Stimulated activated CD8-positive, alpha-beta memory T cell treated with anti-CD3 and anti-CD28 coated beads, Interleukin-12 subunit alpha, Interleukin-12 subunit beta, amount 100 ng/mL, for 4 hours (primary cell): ENCODE data around the gene PRR20C.
"Not testable (repeated sequence)": the region's sequence is repeated elsewhere in the genome, so short reads cannot be mapped to it uniquely, and the experiment has no call there.

ENCODE experiments used
- DNase-seq: peaks from one replicate; pipeline ENCODE4 v3.0.0-alpha.2; 2020; ENCODE audit warnings: low read depth

The PRR20C gene

GRCh38 chr13:57153761-57154160 lies at the start of gene PRR20C:
Gene PRR20C (plus strand): TSS chr13:57154061. CDS start chr13:57154448, 387 bp downstream.
- not testable (repeated sequence) for DNase-seq

DNA sequence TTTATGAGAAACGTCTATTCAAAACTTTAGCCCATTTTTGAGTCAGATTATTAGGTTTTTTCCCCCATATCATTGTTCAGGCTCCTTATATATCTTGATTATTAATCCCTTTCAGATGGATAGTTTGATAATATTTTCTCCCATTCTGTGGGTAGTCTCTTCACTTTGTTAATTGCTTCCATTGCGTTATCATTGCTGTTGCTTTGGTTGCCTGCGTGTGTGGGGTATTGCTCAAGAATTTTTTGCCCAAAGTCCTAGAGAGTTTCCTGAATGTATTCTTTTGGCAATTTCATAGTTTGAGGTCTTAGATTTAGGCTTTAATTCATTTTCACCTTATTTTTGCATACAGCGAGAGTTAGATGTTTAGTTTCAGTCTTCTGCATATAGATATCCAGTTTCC lies 38.9 kb upstream of the PRR20C start:
- no peak for DNase-seq

DNA sequence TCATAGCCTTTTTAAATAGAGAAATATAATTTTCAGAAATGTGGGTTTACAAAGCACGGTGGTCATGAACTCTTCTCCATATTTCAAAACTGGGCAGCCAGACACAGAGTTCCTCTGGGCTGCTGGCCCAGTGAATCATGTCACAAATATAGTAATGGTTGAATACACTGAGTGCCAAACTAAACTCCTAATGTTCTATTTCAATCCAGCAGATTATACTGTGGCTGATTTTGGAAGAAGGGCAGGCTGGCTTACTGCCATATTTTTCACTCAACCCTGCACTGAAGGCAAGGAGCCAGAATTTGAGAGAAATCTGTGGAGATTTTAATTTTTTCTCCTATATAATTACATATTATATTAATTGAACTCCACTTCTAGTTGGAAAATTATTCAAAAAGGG lies 30.2 kb upstream of the PRR20C start:
- no peak for DNase-seq

GRCh38 chr13:57128909-57129308 lies 25.0 kb upstream of the PRR20C start:
- no peak for DNase-seq

DNA sequence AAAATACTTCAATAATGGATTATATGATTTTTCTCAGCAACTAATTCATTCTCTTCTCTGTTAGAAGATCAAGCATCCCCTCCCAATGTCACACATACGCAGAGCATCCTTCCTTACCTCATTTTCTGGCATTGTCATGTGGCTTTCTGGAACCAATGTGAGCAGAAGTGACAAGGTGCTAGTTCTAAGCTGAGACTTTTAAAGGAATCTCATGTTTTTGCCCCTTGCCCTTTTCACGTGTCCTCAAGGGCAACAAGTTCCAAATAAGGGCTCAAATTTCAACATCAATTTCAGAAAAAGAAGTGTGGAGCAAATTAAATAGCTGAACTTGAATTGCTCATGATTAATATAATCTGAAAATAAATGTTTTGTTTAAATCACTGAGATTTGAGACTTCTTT lies 17.8 kb upstream of the PRR20C start:
- DNase-seq, result no peak

DNA sequence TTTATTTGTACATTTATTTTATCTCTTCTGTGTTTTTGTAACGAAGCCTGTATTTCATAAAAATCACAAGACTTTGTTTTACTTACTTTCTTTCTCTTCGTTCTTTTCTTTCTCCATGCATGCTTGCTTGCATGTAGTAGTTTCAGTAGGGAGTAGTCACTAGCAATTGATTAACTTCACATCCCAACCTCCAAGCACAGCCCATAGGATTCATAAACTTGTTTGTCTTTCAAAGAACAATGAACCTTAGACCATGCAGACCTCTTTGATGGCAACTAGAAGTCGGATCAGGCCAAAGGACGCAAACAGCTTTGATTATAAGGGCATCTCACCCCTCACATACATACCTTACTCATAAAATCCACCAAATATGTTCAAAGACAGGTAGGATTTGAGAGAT lies 16.3 kb upstream of the PRR20C start:
- no peak for DNase-seq

DNA sequence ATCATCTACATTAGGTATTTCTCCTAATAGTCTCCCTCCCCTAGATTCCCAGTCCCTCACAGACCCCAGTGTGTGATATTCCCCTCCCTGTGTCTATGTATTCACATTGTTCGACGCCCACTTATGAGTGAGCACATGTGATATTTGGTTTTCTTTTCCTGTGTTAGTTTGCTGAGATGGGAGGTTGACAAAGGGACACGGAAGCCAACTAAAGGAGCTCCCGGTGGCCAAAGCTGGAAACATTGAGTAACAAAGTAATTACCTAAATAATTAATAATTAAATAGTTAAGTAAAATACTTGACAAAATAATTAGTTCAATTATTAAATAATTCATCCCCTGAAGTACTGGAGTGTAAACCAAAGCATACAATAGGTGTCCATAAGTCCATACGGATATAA lies 14.9 kb upstream of the PRR20C start:
- no peak for DNase-seq

- not testable (repeated sequence) for DNase-seq
Observed at GRCh38 chr13:57139781-57140180, 14.1 kb upstream of the PRR20C start.

DNA sequence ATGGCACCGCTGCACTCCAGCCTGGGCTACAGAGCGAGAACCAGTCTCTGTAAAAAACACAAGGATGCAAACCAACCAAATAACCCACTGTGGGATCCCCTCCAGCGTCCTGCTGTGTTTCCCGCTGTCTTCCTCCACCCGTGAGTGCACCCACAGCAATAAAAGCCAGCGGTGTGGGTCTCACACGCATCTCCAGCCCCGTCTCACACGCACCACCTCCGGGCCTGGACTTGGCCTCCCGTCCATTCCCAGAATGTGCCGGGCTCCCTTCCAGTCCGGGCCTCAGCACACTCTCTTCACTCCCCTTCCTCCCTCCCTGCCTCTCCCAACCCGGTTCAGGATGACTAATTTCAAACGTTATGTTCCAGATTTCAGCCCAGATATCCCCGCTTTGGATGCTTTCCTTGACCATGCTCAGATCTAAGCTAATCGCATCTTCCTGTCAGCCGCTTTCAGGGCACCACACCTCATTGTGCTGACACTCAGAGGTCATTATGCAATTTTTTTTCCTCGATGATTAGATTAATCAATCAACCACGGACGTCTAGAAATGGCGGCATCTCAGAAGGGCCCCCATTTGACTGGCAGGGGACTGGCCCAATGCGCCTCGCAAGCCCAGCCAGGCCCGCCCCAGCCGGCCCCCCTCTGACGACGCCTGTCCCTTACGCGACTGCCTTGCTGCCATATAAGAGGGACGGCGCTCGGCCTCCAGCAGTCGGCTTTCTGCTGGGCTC lies 13.5 kb upstream of the PRR20C start, which contains the start of gene PRR20A:
TSS of gene PRR20A (plus strand) at position 684 of the 734 bp plus-strand sequence. CDS start 387 bp downstream, outside the sequence.
- DNase-seq, result not testable (repeated sequence)

DNA sequence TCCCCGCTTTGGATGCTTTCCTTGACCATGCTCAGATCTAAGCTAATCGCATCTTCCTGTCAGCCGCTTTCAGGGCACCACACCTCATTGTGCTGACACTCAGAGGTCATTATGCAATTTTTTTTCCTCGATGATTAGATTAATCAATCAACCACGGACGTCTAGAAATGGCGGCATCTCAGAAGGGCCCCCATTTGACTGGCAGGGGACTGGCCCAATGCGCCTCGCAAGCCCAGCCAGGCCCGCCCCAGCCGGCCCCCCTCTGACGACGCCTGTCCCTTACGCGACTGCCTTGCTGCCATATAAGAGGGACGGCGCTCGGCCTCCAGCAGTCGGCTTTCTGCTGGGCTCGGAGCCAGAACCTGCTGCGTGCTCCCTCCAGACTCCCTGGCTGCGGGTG lies 6.7 kb upstream of the PRR20C start, which contains the start of gene PRR20B:
TSS of gene PRR20B (plus strand) at position 301 of the 400 bp plus-strand sequence. CDS start 387 bp downstream, outside the sequence.
- DNase-seq, result not testable (repeated sequence)

GRCh38 chr13:57148106-57148505 lies 5.8 kb upstream of the PRR20C start:
- not testable (repeated sequence) for DNase-seq

GRCh38 chr13:57160332-57160731 lies 6.5 kb downstream of the PRR20C start, which contains the start of gene PRR20D:
Gene PRR20D (plus strand): TSS chr13:57160632. CDS start chr13:57161019, 387 bp downstream.
- DNase-seq, result not testable (repeated sequence)

- DNase-seq, result not testable (repeated sequence)
Observed at GRCh38 chr13:57166897-57167296, 13.0 kb downstream of the PRR20C start, which contains the start of gene PRR20E. Gene PRR20E (plus strand): TSS chr13:57167197. CDS start chr13:57167584, 387 bp downstream.

DNA sequence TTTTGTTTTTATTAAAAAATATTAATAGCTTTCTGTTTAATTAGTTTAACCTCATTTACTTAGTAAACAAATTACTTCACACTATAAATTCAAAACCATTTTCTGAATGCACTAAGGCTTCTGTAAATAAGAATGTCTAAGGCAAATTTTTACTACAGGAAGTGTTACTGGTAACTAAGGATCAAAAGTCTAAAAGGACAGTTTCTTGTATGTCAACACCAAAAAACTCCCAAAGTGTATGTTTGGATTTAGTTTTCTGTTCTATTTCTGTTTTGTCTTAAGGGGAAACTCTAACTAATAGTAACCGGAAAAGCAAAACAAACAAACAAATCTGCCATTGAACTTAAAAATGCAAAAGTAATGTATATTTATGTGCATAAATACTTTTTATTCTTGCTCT lies 37.8 kb downstream of the PRR20C start:
- no peak for DNase-seq
